B cell (primary cell): ENCODE results near the gene RXYLT1. TPM values are rescaled to one million over a fixed set of nuclear protein-coding genes. Genes with fewer than 3 reads are reported as not detected.

Experiments used
- ATAC-seq: fragments of 200-7000 bp; cut with Tn5 transposase; one replicate; pipeline ENCODE4 v1.10.0; 2021; ENCODE audit warnings: low read depth, mild to moderate bottlenecking, moderate number of reproducible peaks, moderate library complexity
- CTCF ChIA-PET: fragments of 350-600 bp; sonication (Branson Sonifier 250); formaldehyde crosslinking; loops from one replicate; lab custom pipeline; 2021; ENCODE audit warnings: antibody characterized with exemption, inconsistent platforms; lab: Charles Lee
- POLR2A ChIA-PET: fragments of 350-600 bp; sonication (Branson Sonifier 250); formaldehyde crosslinking; loops from one replicate; lab custom pipeline; 2021; ENCODE audit warnings: antibody characterized with exemption; lab: Charles Lee
- DNase-seq: peaks from one replicate; pipeline ENCODE4 v3.0.0; 2013
- H2AFZ ChIP-seq: 2 replicates; pipeline ENCODE4 v1.6.1; 2012; ENCODE audit warnings: mild to moderate bottlenecking, low read depth, low read length; ENCODE audit not compliant: insufficient read depth, poor library complexity, severe bottlenecking
- H3K27ac ChIP-seq, 2 donors: 1 replicate in 1 of 2; 2 replicates in 1 of 2; pipeline ENCODE4 v1.5.1; 2012 to 2013; ENCODE audit warnings: low read length in 2 of 2, mild to moderate bottlenecking in 2 of 2, moderate library complexity in 1 of 2
- H3K27me3 ChIP-seq, 4 experiments: fragments of 200-600 bp in 1 of 4; sonication (generic) in 1 of 4; replicated peaks in 1 of 4; 1 replicate in 2 of 4; 2 replicates in 2 of 4; pipeline versions ENCODE4 v1.6.1 to v1.7.0; 2013 to 2016; ENCODE audit warnings: low read length in 3 of 4, mild to moderate bottlenecking in 2 of 4, mixed read lengths in 1 of 4, moderate library complexity in 1 of 4; ENCODE audit not compliant: insufficient read depth in 4 of 4, control insufficient read depth in 3 of 4; ENCODE audit errors: control extremely low read depth in 1 of 4
- H3K36me3 ChIP-seq, 2 experiments: replicated peaks in 1 of 2; 1 replicate in 1 of 2; 2 replicates in 1 of 2; pipeline versions ENCODE4 v1.6.1 to v1.7.1; 2013; ENCODE audit warnings: low read length in 1 of 2; ENCODE audit not compliant: insufficient read depth in 2 of 2, control insufficient read depth in 1 of 2; ENCODE audit errors: control extremely low read depth in 1 of 2, extremely low read depth in 1 of 2
- H3K4me1 ChIP-seq, 2 donors: fragments of 200-600 bp in 1 of 2; sonication (generic) in 1 of 2; 1 replicate in 1 of 2; 2 replicates in 1 of 2; pipeline versions ENCODE4 v1.5.1 to v1.6.1; 2013 to 2017; ENCODE audit warnings: low read length in 2 of 2; ENCODE audit not compliant: control insufficient read depth in 2 of 2, insufficient read depth in 2 of 2
- H3K4me2 ChIP-seq: replicated peaks from 2 replicates; pipeline ENCODE3; 2012; ENCODE audit warnings: mild to moderate bottlenecking, low read depth, low read length; ENCODE audit not compliant: poor library complexity, severe bottlenecking
- H3K4me3 ChIP-seq, 5 experiments: fragments of 200-600 bp in 1 of 5; sonication (generic) in 1 of 5; 1 replicate in 3 of 5; 2 replicates in 2 of 5; pipeline versions ENCODE4 v1.5.1 to v1.7.0; 2011 to 2016; ENCODE audit warnings: low read length in 4 of 5, mild to moderate bottlenecking in 4 of 5, low read depth in 2 of 5, control low read depth in 1 of 5, moderate library complexity in 1 of 5; ENCODE audit not compliant: insufficient read depth in 1 of 5; ENCODE audit errors: control extremely low read depth in 1 of 5, extremely low read depth in 1 of 5
- H3K79me2 ChIP-seq: fragments of 200-600 bp; sonication (generic); one replicate; pipeline ENCODE4 v1.6.0; 2016; ENCODE audit warnings: low read length; ENCODE audit not compliant: control insufficient read depth, insufficient read depth
- H3K9ac ChIP-seq: fragments of 200-600 bp; sonication (generic); 2 replicates; pipeline ENCODE4 v1.6.1; 2017; ENCODE audit warnings: mild to moderate bottlenecking, low read length, moderate library complexity
- H3K9me3 ChIP-seq, 3 donors: one replicate each; pipeline versions ENCODE4 v1.6.1 to v1.7.1; 2013; ENCODE audit warnings: low read length in 2 of 3; ENCODE audit not compliant: control insufficient read depth in 2 of 3, insufficient read depth in 1 of 3; ENCODE audit errors: control extremely low read depth in 1 of 3
- H4K20me1 ChIP-seq: 2 replicates; pipeline ENCODE4 v1.6.0; 2012; ENCODE audit warnings: mild to moderate bottlenecking, low read length; ENCODE audit not compliant: insufficient read depth, control insufficient read depth, poor library complexity, severe bottlenecking
- H3K27ac Mint-ChIP-seq: one replicate; pipeline ENCODE4 v1.8.0; 2021; ENCODE audit warnings: mixed read lengths
- H3K27me3 Mint-ChIP-seq: one replicate; pipeline ENCODE4 v1.8.0; 2021; ENCODE audit warnings: mixed read lengths
- H3K4me1 Mint-ChIP-seq: one replicate; pipeline ENCODE4 v1.8.0; 2021; ENCODE audit warnings: mixed read lengths
- H3K4me3 Mint-ChIP-seq: one replicate; pipeline ENCODE4 v1.8.0; 2021; ENCODE audit warnings: mixed read lengths
- H3K9me3 Mint-ChIP-seq: one replicate; pipeline ENCODE4 v1.8.0; 2022; ENCODE audit warnings: mixed read lengths; ENCODE audit not compliant: insufficient read depth
- CTCF ChIP-seq: fragments of 200-600 bp; IDR thresholded peaks from one replicate; pipeline ENCODE4 v1.8.0; 2022; ENCODE audit warnings: antibody characterized with exemption, mild to moderate bottlenecking
- EZH2 ChIP-seq: IDR thresholded peaks from 2 replicates; pipeline ENCODE4 v1.6.1; 2012; ENCODE audit warnings: borderline replicate concordance, low read depth, mild to moderate bottlenecking, moderate library complexity, low read length; ENCODE audit not compliant: insufficient read depth, poor library complexity, severe bottlenecking
- WGBS: methylation state at CpG from one replicate; pipeline ENCODE4 v1.1.5; 2013; ENCODE audit warnings: missing lambda C conversion rate; ENCODE audit not compliant: insufficient coverage; 5-methylcytosine and 5-hydroxymethylcytosine counted together
- intact Hi-C: fragments of 100-400 bp; cut with micrococcal nuclease; formaldehyde crosslinking; loops from one replicate; pipeline ENCODE4 v1.10.0; 2022
- polyA plus RNA-seq: library from polyadenylated mRNA; depleted of rRNA; stranded (reverse); fragments of >200 nt; gene quantifications from 2 replicates; pipeline ENCODE4 v1.2.3, GENCODE V29; 2012
- total RNA-seq, 2 donors: library from RNA; stranded (reverse); fragments of 120-200 nt in 1 of 2; gene quantifications; 1 replicate in 1 of 2; 2 replicates in 1 of 2; pipeline versions ENCODE4 v1.2.3 to v1.2.4, GENCODE V29; 2013 to 2022

The RXYLT1 gene
- total and polyA plus RNA-seq, 2 donors (not counting 1 experiment from before 2014, with no cell fraction given), result 9.4 to 16.5 TPM

GRCh38 chr12:63752283-63752682, 27.4 kb upstream of the RXYLT1 start:
- Mint-ChIP-seq H3K4me3 (no peak overlapping the region), H3K9me3 (no peaks in the 10 kb centered on the region), H3K27ac (no peak overlapping the region), H3K4me1 (no peaks in the 10 kb centered on the region), H3K27me3 (peaks cover 2% of the 10 kb centered on the region)
- POLR2A ChIA-PET, result no interaction called here
- no peak for ATAC-seq
- Histone ChIP-seq H3K9me3 (no peaks in the 10 kb centered on the region), H2AFZ (no peak overlapping the region), H3K36me3 (no peaks in the 10 kb centered on the region), H4K20me1 (no peaks in the 10 kb centered on the region), H3K4me1 (no peaks in the 10 kb centered on the region), H3K27ac (no peak overlapping the region), H3K4me3 (no peak overlapping the region), H3K79me2 (no peaks in the 10 kb centered on the region), H3K4me2 (no peak overlapping the region), H3K27me3 (peaks cover 0 to 3% (median 0%) of the 10 kb centered on the region in 4 experiments), H3K9ac (no peak overlapping the region)
- intact Hi-C loops, result no loop called here
- TF ChIP-seq EZH2, result no peak
- TF ChIP-seq CTCF, result no peak
- no peak for DNase-seq
- 0% methylated on average over 1 of the region's 2 CpGs for WGBS
- CTCF ChIA-PET, result no interaction called here

DNA sequence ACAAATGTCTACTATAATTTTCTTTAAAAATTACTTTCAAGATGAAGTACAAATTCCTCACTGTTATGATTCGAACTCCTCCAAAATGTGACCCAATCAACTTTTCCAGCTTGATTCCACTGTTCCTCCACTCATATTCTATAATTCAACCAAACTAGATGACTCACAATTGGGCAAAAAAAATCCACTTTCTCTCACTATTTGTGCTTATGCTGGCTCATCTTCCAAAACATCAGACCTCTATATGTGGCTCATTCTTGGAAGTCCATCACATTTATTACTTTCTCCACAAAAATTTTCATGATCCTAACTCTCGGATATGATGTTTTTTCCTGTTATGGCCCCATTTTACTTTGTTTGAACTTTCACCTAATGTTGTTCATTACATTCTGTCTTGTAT, 26.9 kb upstream of the RXYLT1 start:
- Histone ChIP-seq H3K4me2 (no peak overlapping the region), H4K20me1 (no peaks in the 10 kb centered on the region), H3K36me3 (no peaks in the 10 kb centered on the region), H3K4me1 (no peaks in the 10 kb centered on the region), H3K27me3 (peaks cover 0 to 3% (median 0%) of the 10 kb centered on the region in 4 experiments), H3K27ac (no peak overlapping the region), H3K9ac (no peak overlapping the region), H3K9me3 (no peaks in the 10 kb centered on the region), H3K79me2 (no peaks in the 10 kb centered on the region), H3K4me3 (no peak overlapping the region), H2AFZ (no peak overlapping the region)
- intact Hi-C loops, result no loop called here
- Mint-ChIP-seq H3K27me3 (peaks cover 2% of the 10 kb centered on the region), H3K27ac (no peak overlapping the region), H3K4me1 (no peaks in the 10 kb centered on the region), H3K4me3 (no peak overlapping the region), H3K9me3 (no peaks in the 10 kb centered on the region)
- DNase-seq, result no peak
- ChIA-PET CTCF (no interaction called here), POLR2A (no interaction called here)
- 91% methylated on average over 1 of the region's 2 CpGs for WGBS
- no peak for TF ChIP-seq CTCF
- no peak for TF ChIP-seq EZH2
- ATAC-seq, result no peak
